Mucosa of descending colon (tissue), 3 donors: ENCODE data around the gene CD93. TPM values are rescaled to one million over a fixed set of nuclear protein-coding genes. Genes with fewer than 3 reads are reported as not detected.

ENCODE experiments used
- ATAC-seq: fragments of 200-7000 bp; cut with Tn5 transposase; one replicate; pipeline ENCODE4 v1.9.1; 2020; ENCODE audit warnings: mild to moderate bottlenecking, moderate library complexity
- DNase-seq, 3 donors: peaks; one replicate each; pipeline ENCODE4 v3.0.0-alpha.2; 2020
- H3K36me3 ChIP-seq: fragments of 200-600 bp; one replicate; pipeline ENCODE4 v1.8.0; 2021; ENCODE audit warnings: low read depth, mild to moderate bottlenecking
- H3K4me1 ChIP-seq: fragments of 200-600 bp; one replicate; pipeline ENCODE4 v1.8.0; 2021; ENCODE audit warnings: low read depth, mild to moderate bottlenecking
- H3K4me3 ChIP-seq: fragments of 200-600 bp; one replicate; pipeline ENCODE4 v1.8.0; 2021; ENCODE audit warnings: mild to moderate bottlenecking
- H3K9me3 ChIP-seq: fragments of 200-600 bp; one replicate; pipeline ENCODE4 v1.8.0; 2021; ENCODE audit warnings: mild to moderate bottlenecking
- intact Hi-C, 2 donors: fragments of 100-400 bp; cut with DNase I in 1 of 2; cut with micrococcal nuclease in 1 of 2; formaldehyde crosslinking; loops; one replicate each; pipeline versions ENCODE4 v1.11.0 to v1.11.1; 2022; cut with DNase I, micrococcal nuclease
- total RNA-seq, 3 donors: library from RNA; stranded (reverse); fragmentation: NEBNext Ultra II Directional in 2 of 3; extraction: Animal tissue kit (Norgen Biotek cat#: 25700) in 2 of 3; gene quantifications; one replicate each; pipeline versions ENCODE4 v1.2.1 to v1.2.4, GENCODE V29; 2021 to 2023
- TF ChIP-seq, protein P1 (sequence below): fragments of 200-600 bp; IDR thresholded peaks from one replicate; pipeline ENCODE4 v1.8.0; 2022; ENCODE audit warnings: antibody characterized with exemption, mild to moderate bottlenecking
- donor health status: DM: no; HTN: no; CAD: no; lungs with moderate emphysema.
- donor health status: DM: no; HTN: no; CAD: no.
- donor health status: DM: no; HTN: yes; CAD: no.

CD93 gene
- total RNA-seq, 3 donors from 2014 or later: 7.6 to 24.2 (median 20.1) TPM

GRCh38 chr20:23088866-23089265 lies 2.7 kb upstream of the CD93 start:
- intact Hi-C loops: no loop called here
- no peak for ATAC-seq

DNA sequence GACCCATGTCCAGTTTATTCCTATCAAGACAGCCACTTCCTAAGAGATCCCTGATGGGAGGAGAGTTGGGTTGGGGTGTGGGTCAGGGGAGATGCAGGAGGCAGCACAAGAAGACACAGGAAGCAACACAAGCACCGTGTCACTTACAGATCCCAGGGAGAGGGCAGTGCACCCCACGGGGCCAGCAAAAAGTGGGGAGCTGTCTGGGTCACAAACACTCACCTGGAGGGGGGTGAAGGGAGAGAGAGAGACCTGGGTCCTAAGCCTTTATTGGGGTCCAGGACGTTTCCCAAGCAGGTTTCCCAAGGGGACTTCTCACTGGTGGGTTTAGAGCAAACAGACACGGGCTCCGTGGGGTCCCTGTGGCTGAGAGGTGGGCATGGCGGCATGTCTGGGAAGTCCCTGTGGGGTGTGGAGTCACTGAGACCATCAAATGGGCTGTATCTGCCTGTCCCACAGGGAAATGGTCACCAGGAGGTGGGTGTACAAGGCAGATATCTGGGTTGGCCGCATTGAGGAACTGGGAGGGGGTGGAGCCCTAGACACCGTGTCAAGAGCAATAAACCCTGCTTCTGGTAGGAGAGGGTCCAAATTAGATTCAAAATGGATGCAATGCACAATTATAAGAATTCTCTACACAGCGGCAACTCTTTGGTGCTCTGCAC lies 1.6 kb upstream of the CD93 start:
- H3K9me3 ChIP-seq: no peaks in the 10 kb centered on the region
- no peaks in the 10 kb centered on the region for H3K36me3 ChIP-seq
- no peaks in the 10 kb centered on the region for H3K4me1 ChIP-seq
- DNase-seq (no peak), ATAC-seq (no peak)
- H3K4me3 ChIP-seq: no peak overlapping the region
- intact Hi-C loops: no loop called here
- TF ChIP-seq, protein P1, sequence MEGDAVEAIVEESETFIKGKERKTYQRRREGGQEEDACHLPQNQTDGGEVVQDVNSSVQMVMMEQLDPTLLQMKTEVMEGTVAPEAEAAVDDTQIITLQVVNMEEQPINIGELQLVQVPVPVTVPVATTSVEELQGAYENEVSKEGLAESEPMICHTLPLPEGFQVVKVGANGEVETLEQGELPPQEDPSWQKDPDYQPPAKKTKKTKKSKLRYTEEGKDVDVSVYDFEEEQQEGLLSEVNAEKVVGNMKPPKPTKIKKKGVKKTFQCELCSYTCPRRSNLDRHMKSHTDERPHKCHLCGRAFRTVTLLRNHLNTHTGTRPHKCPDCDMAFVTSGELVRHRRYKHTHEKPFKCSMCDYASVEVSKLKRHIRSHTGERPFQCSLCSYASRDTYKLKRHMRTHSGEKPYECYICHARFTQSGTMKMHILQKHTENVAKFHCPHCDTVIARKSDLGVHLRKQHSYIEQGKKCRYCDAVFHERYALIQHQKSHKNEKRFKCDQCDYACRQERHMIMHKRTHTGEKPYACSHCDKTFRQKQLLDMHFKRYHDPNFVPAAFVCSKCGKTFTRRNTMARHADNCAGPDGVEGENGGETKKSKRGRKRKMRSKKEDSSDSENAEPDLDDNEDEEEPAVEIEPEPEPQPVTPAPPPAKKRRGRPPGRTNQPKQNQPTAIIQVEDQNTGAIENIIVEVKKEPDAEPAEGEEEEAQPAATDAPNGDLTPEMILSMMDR: no peak

More at GRCh38 chr20:23088866-23089265, 2.7 kb upstream of the CD93 start:
- Histone ChIP-seq H3K9me3 (no peaks in the 10 kb centered on the region), H3K36me3 (no peaks in the 10 kb centered on the region), H3K4me1 (no peaks in the 10 kb centered on the region), H3K4me3 (no peak overlapping the region)
- TF ChIP-seq, protein P1: no peak
- no peak for DNase-seq

GRCh38 chr20:23086931-23087411 lies 847 bp upstream of the CD93 start:
- no peaks in the 10 kb centered on the region for H3K36me3 ChIP-seq
- no peaks in the 10 kb centered on the region for H3K9me3 ChIP-seq
- TF ChIP-seq, protein P1: no peak
- DNase-seq: peak in 1 of 3 donors; percentile 60
- peak; percentile 12 for ATAC-seq
- H3K4me1 ChIP-seq: no peaks in the 10 kb centered on the region
- no peak overlapping the region for H3K4me3 ChIP-seq
- intact Hi-C loops: no loop called here

DNA sequence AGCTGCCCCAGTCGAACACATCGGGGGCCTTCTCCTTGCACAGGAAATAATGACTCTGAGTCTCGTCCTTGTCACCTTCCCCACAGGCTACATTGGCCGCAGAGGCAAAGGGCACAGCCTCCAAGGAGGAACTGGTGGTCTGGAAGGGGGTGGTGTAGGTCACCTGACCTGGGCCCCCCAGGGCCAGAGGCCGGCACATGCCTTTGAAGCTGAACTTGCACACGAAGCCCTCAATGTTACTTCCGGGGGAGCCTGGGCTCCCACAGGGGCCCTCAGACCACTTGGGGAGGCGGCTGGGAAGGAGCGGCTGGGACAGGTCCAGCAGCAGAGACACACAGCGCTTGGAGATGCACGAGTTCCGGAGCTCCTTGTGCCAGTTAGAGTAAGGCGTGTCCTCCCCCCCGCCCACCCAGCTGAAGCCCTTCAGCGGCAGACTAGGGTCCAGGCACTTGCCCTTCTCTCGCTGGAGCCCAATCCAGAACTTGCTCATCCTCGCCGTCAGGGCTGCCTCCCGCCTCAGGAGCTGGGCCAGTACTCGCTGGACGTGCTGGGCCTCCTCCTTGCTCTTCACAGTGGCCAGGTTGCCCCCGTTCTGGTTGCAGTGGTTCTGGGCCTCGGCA lies 578 bp downstream of the CD93 start:
- ATAC-seq: peak; percentile 18

DNA sequence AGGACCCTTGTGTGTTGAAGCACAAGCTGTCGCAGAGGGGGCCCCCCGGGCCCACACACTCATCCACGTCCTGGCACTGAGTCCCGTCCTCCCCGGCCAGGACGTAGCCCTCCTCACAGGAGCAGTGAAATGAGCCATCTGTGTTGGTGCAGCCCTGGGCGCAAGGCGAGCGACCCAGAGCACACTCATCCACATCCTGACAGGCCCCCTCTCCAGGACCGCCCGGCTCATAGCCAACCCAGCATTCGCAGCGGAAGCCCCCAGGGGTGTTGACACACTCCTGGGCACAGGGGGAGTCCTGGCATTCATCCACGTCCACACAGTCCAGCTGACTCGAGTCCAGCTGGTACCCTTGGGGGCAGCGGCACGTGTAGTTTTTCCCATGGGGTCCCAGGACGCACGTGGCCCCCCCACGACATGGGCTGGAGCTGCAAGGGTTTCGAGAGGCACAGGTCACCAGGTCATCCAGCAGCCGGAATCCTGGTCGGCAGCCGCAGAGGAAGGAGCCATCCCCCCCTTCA lies 1.2 kb downstream of the CD93 start:
- TF ChIP-seq, protein P1: no peak
- H3K36me3 ChIP-seq: no peaks in the 10 kb centered on the region
- no peaks in the 10 kb centered on the region for H3K4me1 ChIP-seq
- intact Hi-C loops: no loop called here
- H3K4me3 ChIP-seq: no peak overlapping the region
- H3K9me3 ChIP-seq: no peaks in the 10 kb centered on the region
- DNase-seq (no peak), ATAC-seq (no peak)

More for the DNA sequence above, 578 bp downstream of the CD93 start:
- H3K4me1 ChIP-seq: no peaks in the 10 kb centered on the region
- DNase-seq: no peak
- no peak overlapping the region for H3K4me3 ChIP-seq
- no peaks in the 10 kb centered on the region for H3K9me3 ChIP-seq
- no peaks in the 10 kb centered on the region for H3K36me3 ChIP-seq
- TF ChIP-seq, protein P1: no peak
- intact Hi-C loops: no loop called here
